Measurements from ENCODE around the gene GUCY1A2. TPM values are rescaled to one million over a fixed set of nuclear protein-coding genes. Genes with fewer than 3 reads are reported as not detected.
A peak's percentile ranks its signal among the peaks of the same experiment; 100 is the strongest.

The GUCY1A2 gene
- total and polyA plus RNA-seq, 8 donors, result 15.6 to 32.7 (median 26.2) TPM

GRCh38 chr11:107025673-107026072 lies 7.4 kb upstream of the GUCY1A2 start:
- H3K36me3 ChIP-seq, result no peaks in the 10 kb centered on the region
- ATAC-seq, result no peak
- intact Hi-C loops (cut with DNase I), result no loop called here
- DNase-seq, result no peak
- no peaks in the 10 kb centered on the region for H3K9me3 ChIP-seq
- peaks cover 0 to 11% of the 10 kb centered on the region in 2 donors for H3K27me3 ChIP-seq
- no peak overlapping the region for H3K4me3 ChIP-seq
- H3K27ac ChIP-seq, result no peak overlapping the region
- no peaks in the 10 kb centered on the region for H3K4me1 ChIP-seq
- TF ChIP-seq CTCF (IDR thresholded peaks at IDR 0.05), result no peak

- no peaks in the 10 kb centered on the region for H3K36me3 ChIP-seq
- no peak for ATAC-seq
- intact Hi-C loops (cut with DNase I), result no loop called here
- peaks cover 20 to 61% of the 10 kb centered on the region in 2 donors for H3K27me3 ChIP-seq
- H3K9me3 ChIP-seq, result no peaks in the 10 kb centered on the region
- no peak overlapping the region for H3K4me3 ChIP-seq
- no peak for TF ChIP-seq CTCF (IDR thresholded peaks at IDR 0.05)
- no peaks in the 10 kb centered on the region for H3K4me1 ChIP-seq
- DNase-seq, result peak in 1 of 4 donors; percentile 67
- H3K27ac ChIP-seq, result no peak overlapping the region
These were observed 2.3 kb upstream of the GUCY1A2 start for GRCh38 chr11:107020594-107020993.

DNA sequence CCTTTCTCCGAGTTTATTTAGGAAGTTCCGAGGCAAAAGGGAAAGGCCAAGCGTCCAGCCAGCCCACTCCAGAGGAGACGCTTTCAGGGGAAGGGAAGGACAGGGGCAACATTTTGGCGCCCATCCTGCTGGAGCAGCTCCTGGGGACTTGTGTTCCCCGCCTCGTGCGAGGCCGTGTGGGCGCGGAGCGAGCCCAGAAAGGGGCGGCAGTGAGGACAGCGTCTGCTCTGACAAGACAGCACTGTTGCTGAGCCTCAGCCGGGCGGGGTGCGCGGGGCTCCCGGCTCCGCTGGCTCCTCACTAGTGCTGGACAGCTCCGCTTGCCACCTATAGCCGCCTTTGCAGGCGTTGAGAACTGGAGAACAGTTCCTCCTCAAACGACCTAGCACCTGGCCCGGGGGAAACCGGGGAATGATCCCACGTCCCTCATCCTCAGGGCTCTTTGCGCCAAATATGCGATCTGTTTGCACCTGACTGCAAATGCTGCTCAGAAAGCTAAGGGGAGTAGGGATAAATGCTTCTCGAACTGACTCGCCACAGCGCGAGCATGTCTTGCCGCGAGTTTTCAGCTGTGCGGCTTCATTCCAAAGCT lies 722 bp upstream of the GUCY1A2 start:
- Histone ChIP-seq H3K9me3 (no peaks in the 10 kb centered on the region), H3K4me3 (peak overlapping the region; percentile 18 to 19), H3K27ac (no peak overlapping the region), H3K27me3 (peaks cover 20 to 75% of the 10 kb centered on the region in 2 donors), H3K36me3 (no peaks in the 10 kb centered on the region), H3K4me1 (no peaks in the 10 kb centered on the region)
- no peak for TF ChIP-seq CTCF (IDR thresholded peaks at IDR 0.05)
- DNase-seq (peak; percentile 59 to 87 (median 82)), ATAC-seq (peak; percentile 94)
- intact Hi-C loops (cut with DNase I), result no loop called here

GRCh38 chr11:107017433-107018218 lies 650 bp downstream of the GUCY1A2 start:
- DNase-seq, result peak; percentile 36 to 85 (median 79)
- H3K9me3 ChIP-seq, result no peaks in the 10 kb centered on the region
- intact Hi-C loops (cut with DNase I), result no loop called here
- H3K27ac ChIP-seq, result peak overlapping the region in 1 of 2 donors; percentile 56
- no peaks in the 10 kb centered on the region for H3K36me3 ChIP-seq
- H3K4me3 ChIP-seq, result peak overlapping the region; percentile 22 to 31
- peak; percentile 78 for ATAC-seq
- H3K27me3 ChIP-seq, result peaks cover 20 to 70% of the 10 kb centered on the region in 2 donors
- no peaks in the 10 kb centered on the region for H3K4me1 ChIP-seq
- peak; percentile 23 to 32 for TF ChIP-seq CTCF (IDR thresholded peaks at IDR 0.05)

DNA sequence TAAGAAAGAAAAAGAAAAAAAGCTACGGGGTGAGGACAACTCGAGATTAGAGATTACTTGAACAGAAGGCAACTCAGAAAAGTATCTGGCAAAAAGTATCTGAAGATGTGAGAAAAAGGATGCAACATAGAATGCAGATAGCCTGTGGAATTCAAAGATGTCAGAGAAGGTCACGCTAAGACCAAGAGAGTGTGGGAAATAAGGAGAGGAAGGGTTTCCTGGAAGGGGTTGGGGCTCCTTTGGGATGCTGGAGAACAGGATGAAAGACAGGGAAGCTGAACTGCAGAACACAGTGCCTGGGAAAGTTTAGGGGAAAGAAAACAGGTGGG lies 1.2 kb downstream of the GUCY1A2 start:
- no peak for TF ChIP-seq CTCF (IDR thresholded peaks at IDR 0.05)
- H3K27ac ChIP-seq, result peak overlapping the region in 1 of 2 donors; percentile 56
- no peaks in the 10 kb centered on the region for H3K9me3 ChIP-seq
- DNase-seq, result no peak
- H3K27me3 ChIP-seq, result peaks cover 20 to 69% of the 10 kb centered on the region in 2 donors
- no peak for ATAC-seq
- no peaks in the 10 kb centered on the region for H3K36me3 ChIP-seq
- intact Hi-C loops (cut with DNase I), result no loop called here
- H3K4me1 ChIP-seq, result no peaks in the 10 kb centered on the region
- H3K4me3 ChIP-seq, result peak overlapping the region; percentile 22 to 31

All from left lung (tissue), 10 donors.